ENCODE results near the gene LRRC36. TPM values are rescaled to one million over a fixed set of nuclear protein-coding genes. Genes with fewer than 3 reads are reported as not detected.

LRRC36 gene
- total RNA-seq, 1 donor from 2014 or later = 0.20 TPM

GRCh38 chr16:67396159-67397035 lies 69.8 kb downstream of the LRRC36 start:
- Mint-ChIP-seq H3K27me3 (ENCODE audit: low read depth) (peaks cover 2% of the 10 kb centered on the region), H3K4me1 (ENCODE audit: low read depth) (peaks cover 21% of the 10 kb centered on the region), H3K4me3 (ENCODE audit: unreplicated experiment) (no peak overlapping the region), H3K36me3 (ENCODE audit: low read depth) (no peaks in the 10 kb centered on the region), H3K9me3 (ENCODE audit: low read depth) (no peaks in the 10 kb centered on the region), H3K27ac (ENCODE audit: unreplicated experiment) (no peak overlapping the region)
- TF ChIP-seq CTCF (IDR thresholded peaks at IDR 0.05) = no peak
- no peak for DNase-seq (ENCODE audit: low spot score)

- peaks cover 2% of the 10 kb centered on the region for H3K27me3 Mint-ChIP-seq (ENCODE audit: low read depth)
- no peak overlapping the region for H3K27ac Mint-ChIP-seq (ENCODE audit: unreplicated experiment)
- H3K36me3 Mint-ChIP-seq (ENCODE audit: low read depth) = no peaks in the 10 kb centered on the region
- peaks cover 21% of the 10 kb centered on the region for H3K4me1 Mint-ChIP-seq (ENCODE audit: low read depth)
- no peak overlapping the region for H3K4me3 Mint-ChIP-seq (ENCODE audit: unreplicated experiment)
- DNase-seq (ENCODE audit: low spot score) = peak; percentile 69
- no peaks in the 10 kb centered on the region for H3K9me3 Mint-ChIP-seq (ENCODE audit: low read depth)
- no peak for TF ChIP-seq CTCF (IDR thresholded peaks at IDR 0.05)
Observed at GRCh38 chr16:67397036-67397801, 70.6 kb downstream of the LRRC36 start.

DNA sequence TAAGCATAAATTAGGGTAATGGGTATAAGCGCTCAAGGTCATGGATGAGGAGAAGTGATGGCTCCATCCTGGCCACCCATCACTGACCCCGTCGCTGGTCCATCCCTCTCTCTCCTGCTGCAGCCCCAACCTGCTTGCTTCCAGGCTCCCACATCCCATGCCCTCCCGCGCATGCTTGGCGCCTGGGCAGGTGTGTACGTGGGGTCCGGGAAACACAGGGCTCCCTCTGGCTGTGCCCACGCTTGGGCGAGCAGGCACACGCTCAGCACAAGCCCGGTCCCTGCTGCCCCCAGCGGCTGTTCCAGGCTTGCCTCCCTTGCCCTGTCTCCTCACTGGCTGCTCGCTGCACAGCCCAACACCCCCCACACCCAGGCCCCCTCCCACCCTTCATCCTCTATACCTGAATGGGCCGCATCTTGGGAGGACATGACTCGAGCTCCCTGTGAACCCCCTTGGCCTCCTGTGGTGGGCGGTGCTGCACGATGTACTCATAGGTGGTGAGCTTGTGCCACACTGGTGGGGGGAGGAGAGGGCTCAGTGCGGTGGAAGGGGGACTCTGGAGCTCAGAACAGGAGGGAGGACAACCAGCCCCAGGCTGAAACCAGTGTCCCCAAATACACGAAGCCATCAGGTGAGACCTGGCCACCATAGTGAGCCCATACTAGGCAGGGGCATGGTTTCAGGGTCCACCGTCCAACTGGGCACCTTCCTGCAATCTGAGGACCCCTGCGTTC lies 71.4 kb downstream of the LRRC36 start:
- no peak overlapping the region for H3K4me3 Mint-ChIP-seq (ENCODE audit: unreplicated experiment)
- TF ChIP-seq CTCF (IDR thresholded peaks at IDR 0.05) = no peak

GRCh38 chr16:67398546-67399217 lies 72.1 kb downstream of the LRRC36 start:
- Mint-ChIP-seq H3K36me3 (ENCODE audit: low read depth) (peaks cover 2% of the 10 kb centered on the region), H3K9me3 (ENCODE audit: low read depth) (no peaks in the 10 kb centered on the region), H3K27ac (ENCODE audit: unreplicated experiment) (no peak overlapping the region), H3K27me3 (ENCODE audit: low read depth) (peaks cover 2% of the 10 kb centered on the region), H3K4me3 (ENCODE audit: unreplicated experiment) (no peak overlapping the region), H3K4me1 (ENCODE audit: low read depth) (peaks cover 15% of the 10 kb centered on the region)
- TF ChIP-seq CTCF (IDR thresholded peaks at IDR 0.05) = no peak
- no peak for DNase-seq (ENCODE audit: low spot score)

More for the DNA sequence above, 71.4 kb downstream of the LRRC36 start:
- Mint-ChIP-seq H3K36me3 (ENCODE audit: low read depth) (no peaks in the 10 kb centered on the region), H3K4me1 (ENCODE audit: low read depth) (peaks cover 15% of the 10 kb centered on the region), H3K27ac (ENCODE audit: unreplicated experiment) (no peak overlapping the region), H3K9me3 (ENCODE audit: low read depth) (no peaks in the 10 kb centered on the region), H3K27me3 (ENCODE audit: low read depth) (peaks cover 2% of the 10 kb centered on the region)
- no peak for DNase-seq (ENCODE audit: low spot score)
